Liver (tissue), 9 donors: ENCODE data around the gene LPAR3. TPM values are rescaled to one million over a fixed set of nuclear protein-coding genes. Genes with fewer than 3 reads are reported as not detected.

Experiments used
- DNase-seq: peaks from one replicate; pipeline ENCODE4 v3.0.0-alpha.2; 2017; ENCODE audit warnings: low spot score
- H3K27ac ChIP-seq, 2 donors: one replicate each; pipeline ENCODE4 v1.7.0; 2013; ENCODE audit warnings: inconsistent platforms in 2 of 2, low read length in 2 of 2, control low read depth in 1 of 2, low read depth in 1 of 2, mild to moderate bottlenecking in 1 of 2
- H3K27me3 ChIP-seq, 4 donors: one replicate each; pipeline versions ENCODE4 v1.6.1 to v1.7.0; 2013; ENCODE audit warnings: low read length in 3 of 4, inconsistent platforms in 1 of 4, mild to moderate bottlenecking in 1 of 4, moderate library complexity in 1 of 4; ENCODE audit not compliant: control insufficient read depth in 4 of 4, insufficient read depth in 4 of 4
- H3K36me3 ChIP-seq, 4 donors: one replicate each; pipeline versions ENCODE4 v1.6.1 to v1.7.0; 2013; ENCODE audit warnings: low read length in 3 of 4, mild to moderate bottlenecking in 3 of 4, low read depth in 1 of 4, moderate library complexity in 1 of 4; ENCODE audit not compliant: control insufficient read depth in 4 of 4, insufficient read depth in 3 of 4
- H3K4me1 ChIP-seq, 4 donors: one replicate each; pipeline versions ENCODE4 v1.6.1 to v1.7.0; 2013; ENCODE audit warnings: low read length in 3 of 4, mild to moderate bottlenecking in 3 of 4, moderate library complexity in 1 of 4; ENCODE audit not compliant: control insufficient read depth in 4 of 4, insufficient read depth in 4 of 4
- H3K4me3 ChIP-seq, 3 donors: one replicate each; pipeline versions ENCODE4 v1.6.1 to v1.7.0; 2013; ENCODE audit warnings: low read length in 3 of 3, control low read depth in 1 of 3, low read depth in 1 of 3, mild to moderate bottlenecking in 1 of 3
- H3K9ac ChIP-seq, 2 donors: one replicate each; pipeline ENCODE4 v1.7.0; 2013; ENCODE audit warnings: low read length in 2 of 2, mild to moderate bottlenecking in 2 of 2, moderate library complexity in 2 of 2, control low read depth in 1 of 2, low read depth in 1 of 2
- H3K9me3 ChIP-seq, 4 donors: one replicate each; pipeline versions ENCODE4 v1.6.1 to v1.7.0; 2013; ENCODE audit warnings: low read length in 3 of 4; ENCODE audit not compliant: control insufficient read depth in 4 of 4
- EGR1 ChIP-seq, 2 donors: IDR thresholded peaks; 2 replicates each; pipeline ENCODE4 v1.6.1; 2016 to 2018; ENCODE audit warnings: antibody characterized with exemption in 2 of 2, low read depth in 2 of 2
- FOXA1 ChIP-seq: IDR thresholded peaks from 2 replicates; pipeline ENCODE4 v1.6.1; 2016; ENCODE audit warnings: antibody characterized with exemption
- GABPA ChIP-seq, 2 donors: IDR thresholded peaks in 1 of 2; conservative IDR thresholded peaks in 1 of 2; 2 replicates each; pipeline ENCODE4 v1.6.1; 2016; ENCODE audit warnings: antibody characterized with exemption in 2 of 2, mild to moderate bottlenecking in 1 of 2, moderate library complexity in 1 of 2
- HNF4A ChIP-seq, 2 donors: conservative IDR thresholded peaks; 2 replicates each; pipeline ENCODE4 v1.6.1; 2016; ENCODE audit warnings: antibody characterized with exemption in 2 of 2, mild to moderate bottlenecking in 2 of 2
- JUND ChIP-seq, 2 donors: IDR thresholded peaks; 2 replicates each; pipeline ENCODE4 v1.6.1; 2016; ENCODE audit warnings: antibody characterized with exemption in 2 of 2
- NR2F2 ChIP-seq: IDR thresholded peaks from 2 replicates; pipeline ENCODE4 v1.6.1; 2016; ENCODE audit warnings: antibody characterized with exemption
- RXRA ChIP-seq, 2 donors: IDR thresholded peaks; 2 replicates each; pipeline ENCODE4 v1.6.1; 2017 to 2018; ENCODE audit warnings: antibody characterized with exemption in 2 of 2, mild to moderate bottlenecking in 1 of 2
- SP1 ChIP-seq: IDR thresholded peaks from 2 replicates; pipeline ENCODE4 v1.6.1; 2018; ENCODE audit warnings: antibody characterized with exemption, mild to moderate bottlenecking
- WGBS: extraction: QIAGEN DNeasy Blood & Tissue Kit; methylation state at CpG from one replicate; pipeline ENCODE4 v1.1.7; 2013; 5-methylcytosine and 5-hydroxymethylcytosine counted together
- polyA plus RNA-seq, 2 donors: library from polyadenylated mRNA; stranded (reverse) in 1 of 2; unstranded in 1 of 2; fragments of 200-250 nt in 1 of 2; fragments of >200 nt in 1 of 2; fragmentation: Nextera tagmentation in 1 of 2; extraction: Ambion mirVana in 1 of 2; gene quantifications; one replicate each; pipeline versions ENCODE4 v1.2.1 to v1.2.3, GENCODE V29; 2013 to 2015
- total RNA-seq, 2 donors: library from RNA; depleted of rRNA; stranded (reverse); fragments of >200 nt; gene quantifications; one replicate each; pipeline ENCODE4 v1.2.3, GENCODE V29; 2014
- TF ChIP-seq, protein P1 (sequence below): IDR thresholded peaks from 2 replicates; pipeline ENCODE4 v1.6.1; 2016; ENCODE audit warnings: antibody characterized with exemption
- TF ChIP-seq, protein P2 (sequence below): IDR thresholded peaks from 2 replicates; pipeline ENCODE4 v1.6.1; 2016; ENCODE audit warnings: antibody characterized with exemption
- TF ChIP-seq, protein P3 (sequence below): IDR thresholded peaks from 2 replicates; pipeline ENCODE4 v1.6.1; 2016; ENCODE audit warnings: antibody characterized with exemption, mild to moderate bottlenecking
- donor health status: healthy.
- donor health status: healthy.
- donor health status: healthy.
- donor health status: healthy.
- donor health status: healthy.

LPAR3 gene
- total and polyA plus RNA-seq, 4 donors: 0.56 TPM; not detected in 3

DNA sequence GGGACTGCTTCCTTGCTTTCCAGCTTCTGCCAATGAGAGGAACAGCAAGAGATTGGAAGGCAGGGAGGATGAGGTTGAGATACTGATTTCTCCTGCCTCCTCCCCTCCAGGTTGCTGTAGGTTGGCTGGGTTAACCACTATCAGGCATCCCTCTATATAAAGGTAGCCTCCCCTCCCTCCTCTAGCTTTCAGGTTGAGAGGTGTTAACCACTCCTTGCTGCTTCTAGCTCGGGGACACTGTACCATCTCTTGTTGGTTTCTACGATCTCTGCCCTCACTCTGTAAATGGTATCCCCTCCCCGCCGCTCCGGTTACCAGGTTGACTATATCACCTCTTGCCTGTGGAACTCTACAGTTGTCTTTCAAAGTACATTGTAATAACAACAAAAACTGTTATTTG, 16.7 kb downstream of the LPAR3 start:
- H3K9me3 ChIP-seq: no peaks in the 10 kb centered on the region
- TF ChIP-seq EGR1 (IDR thresholded peaks at IDR 0.05; ENCODE audit: low read depth in 2 of 2) (no peak), RXRA (IDR thresholded peaks at IDR 0.05) (no peak), JUND (IDR thresholded peaks at IDR 0.05) (no peak), GABPA (IDR thresholded peaks at IDR 0.05 in 1 of 2, conservative IDR thresholded peaks at IDR 0.05 in 1 of 2) (no peak)
- no peak for DNase-seq
- no peaks in the 10 kb centered on the region for H3K36me3 ChIP-seq
- H3K4me1 ChIP-seq: no peaks in the 10 kb centered on the region
- no peak overlapping the region for H3K9ac ChIP-seq
- WGBS: 87% methylated on average over 5 of the region's 5 CpGs
- no peaks in the 10 kb centered on the region for H3K27me3 ChIP-seq
- H3K27ac ChIP-seq: no peak overlapping the region
- H3K4me3 ChIP-seq: no peak overlapping the region

DNA sequence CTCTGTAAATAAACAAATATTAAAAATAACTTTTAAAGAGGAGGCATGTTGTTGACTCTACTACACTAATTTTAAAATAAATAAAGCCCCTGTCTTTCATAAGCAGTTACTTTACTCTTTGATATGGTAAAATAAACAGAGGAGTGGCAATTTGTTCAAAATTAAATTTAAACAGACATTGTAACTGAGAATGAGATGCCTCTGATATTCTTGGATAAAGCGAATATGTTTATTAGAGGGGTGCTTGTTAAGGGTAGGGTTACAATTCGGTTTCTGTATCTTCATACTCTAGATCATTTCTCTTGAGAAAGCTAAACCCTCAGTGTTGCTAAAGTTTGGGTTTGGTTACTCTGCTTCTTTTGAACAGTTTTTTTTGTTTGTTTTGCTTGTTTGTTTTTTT, 19.6 kb downstream of the LPAR3 start:
- no peak for DNase-seq
- H3K4me1 ChIP-seq: no peaks in the 10 kb centered on the region
- H3K27ac ChIP-seq: no peak overlapping the region
- no peak for TF ChIP-seq JUND (IDR thresholded peaks at IDR 0.05)
- no peak for TF ChIP-seq SP1
- TF ChIP-seq GABPA (IDR thresholded peaks at IDR 0.05 in 1 of 2, conservative IDR thresholded peaks at IDR 0.05 in 1 of 2): no peak
- 85% methylated on average over 2 of the region's 2 CpGs for WGBS
- H3K9me3 ChIP-seq: no peaks in the 10 kb centered on the region
- no peak overlapping the region for H3K4me3 ChIP-seq
- H3K27me3 ChIP-seq: no peaks in the 10 kb centered on the region
- no peak overlapping the region for H3K9ac ChIP-seq
- no peaks in the 10 kb centered on the region for H3K36me3 ChIP-seq

DNA sequence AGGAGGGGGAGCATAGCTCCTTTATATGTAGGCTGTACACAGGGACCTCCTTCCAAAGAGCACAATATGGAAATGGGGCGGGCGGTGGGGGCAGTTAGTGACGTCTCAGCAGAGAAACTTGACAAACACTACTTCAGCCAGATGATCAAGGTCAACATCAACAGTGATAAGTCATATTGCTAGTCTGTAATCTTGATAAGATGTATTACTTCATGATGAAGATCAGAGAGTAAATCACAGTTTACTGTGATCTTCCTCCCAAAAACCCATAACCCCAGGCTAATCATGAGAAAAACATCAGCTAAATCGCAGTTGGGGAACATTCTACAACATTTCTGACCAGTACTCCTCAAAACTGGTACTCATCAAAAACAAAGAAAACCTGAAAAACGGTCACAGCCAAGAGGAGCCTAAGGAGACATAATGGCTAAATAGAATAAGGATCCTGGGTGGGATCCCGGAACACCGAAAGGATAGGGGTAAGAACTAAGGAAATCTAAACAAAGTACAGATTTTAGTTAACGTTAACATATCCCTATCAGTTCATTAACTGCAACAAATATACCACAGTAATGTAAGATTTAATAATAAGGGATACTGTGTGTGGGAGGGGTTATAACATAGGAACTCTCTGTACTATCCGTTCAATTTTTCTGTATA, 20.2 kb downstream of the LPAR3 start:
- TF ChIP-seq SP1 (no peak), NR2F2 (no peak), FOXA1 (no peak), RXRA (IDR thresholded peaks at IDR 0.05) (no peak), EGR1 (IDR thresholded peaks at IDR 0.05; ENCODE audit: low read depth in 2 of 2) (no peak), HNF4A (conservative IDR thresholded peaks at IDR 0.05) (no peak)
- TF ChIP-seq, protein P1, sequence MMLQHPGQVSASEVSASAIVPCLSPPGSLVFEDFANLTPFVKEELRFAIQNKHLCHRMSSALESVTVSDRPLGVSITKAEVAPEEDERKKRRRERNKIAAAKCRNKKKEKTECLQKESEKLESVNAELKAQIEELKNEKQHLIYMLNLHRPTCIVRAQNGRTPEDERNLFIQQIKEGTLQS: no peak
- TF ChIP-seq, protein P2, sequence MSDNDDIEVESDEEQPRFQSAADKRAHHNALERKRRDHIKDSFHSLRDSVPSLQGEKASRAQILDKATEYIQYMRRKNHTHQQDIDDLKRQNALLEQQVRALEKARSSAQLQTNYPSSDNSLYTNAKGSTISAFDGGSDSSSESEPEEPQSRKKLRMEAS: no peak
- TF ChIP-seq, protein P3, sequence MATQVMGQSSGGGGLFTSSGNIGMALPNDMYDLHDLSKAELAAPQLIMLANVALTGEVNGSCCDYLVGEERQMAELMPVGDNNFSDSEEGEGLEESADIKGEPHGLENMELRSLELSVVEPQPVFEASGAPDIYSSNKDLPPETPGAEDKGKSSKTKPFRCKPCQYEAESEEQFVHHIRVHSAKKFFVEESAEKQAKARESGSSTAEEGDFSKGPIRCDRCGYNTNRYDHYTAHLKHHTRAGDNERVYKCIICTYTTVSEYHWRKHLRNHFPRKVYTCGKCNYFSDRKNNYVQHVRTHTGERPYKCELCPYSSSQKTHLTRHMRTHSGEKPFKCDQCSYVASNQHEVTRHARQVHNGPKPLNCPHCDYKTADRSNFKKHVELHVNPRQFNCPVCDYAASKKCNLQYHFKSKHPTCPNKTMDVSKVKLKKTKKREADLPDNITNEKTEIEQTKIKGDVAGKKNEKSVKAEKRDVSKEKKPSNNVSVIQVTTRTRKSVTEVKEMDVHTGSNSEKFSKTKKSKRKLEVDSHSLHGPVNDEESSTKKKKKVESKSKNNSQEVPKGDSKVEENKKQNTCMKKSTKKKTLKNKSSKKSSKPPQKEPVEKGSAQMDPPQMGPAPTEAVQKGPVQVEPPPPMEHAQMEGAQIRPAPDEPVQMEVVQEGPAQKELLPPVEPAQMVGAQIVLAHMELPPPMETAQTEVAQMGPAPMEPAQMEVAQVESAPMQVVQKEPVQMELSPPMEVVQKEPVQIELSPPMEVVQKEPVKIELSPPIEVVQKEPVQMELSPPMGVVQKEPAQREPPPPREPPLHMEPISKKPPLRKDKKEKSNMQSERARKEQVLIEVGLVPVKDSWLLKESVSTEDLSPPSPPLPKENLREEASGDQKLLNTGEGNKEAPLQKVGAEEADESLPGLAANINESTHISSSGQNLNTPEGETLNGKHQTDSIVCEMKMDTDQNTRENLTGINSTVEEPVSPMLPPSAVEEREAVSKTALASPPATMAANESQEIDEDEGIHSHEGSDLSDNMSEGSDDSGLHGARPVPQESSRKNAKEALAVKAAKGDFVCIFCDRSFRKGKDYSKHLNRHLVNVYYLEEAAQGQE: no peak
- Histone ChIP-seq H3K36me3 (no peaks in the 10 kb centered on the region), H3K27ac (no peak overlapping the region), H3K9ac (no peak overlapping the region), H3K9me3 (no peaks in the 10 kb centered on the region), H3K27me3 (no peaks in the 10 kb centered on the region), H3K4me3 (no peak overlapping the region), H3K4me1 (no peaks in the 10 kb centered on the region)
- 81% methylated on average over 9 of the region's 9 CpGs for WGBS
- no peak for DNase-seq
